ENCODE data around the gene ACADVL. TPM values are rescaled to one million over a fixed set of nuclear protein-coding genes. Genes with fewer than 3 reads are reported as not detected.

The ACADVL gene
- total RNA-seq, 1 experiment from 2014 or later: 245 TPM

DNA sequence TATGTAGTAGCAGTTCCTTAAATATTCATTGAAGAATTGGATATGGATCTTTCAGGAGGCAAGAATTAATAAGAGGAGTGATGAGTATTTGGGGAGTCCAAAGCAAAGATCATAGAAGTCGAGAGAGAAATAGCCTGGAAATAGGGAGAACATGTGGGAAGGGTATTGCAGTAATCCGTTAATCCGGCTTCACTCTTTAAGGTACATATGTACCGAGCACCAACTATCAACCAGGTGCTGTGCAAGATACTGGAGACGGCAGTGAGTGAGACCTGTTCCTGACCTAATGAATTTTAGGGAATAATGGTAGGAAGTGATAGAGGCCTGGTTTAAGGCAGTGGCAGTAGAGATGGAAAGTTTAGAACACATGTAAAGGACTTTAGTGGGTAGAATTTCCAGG, 33.3 kb downstream of the ACADVL start:
- DNase-seq: no peak
- Histone ChIP-seq H3K4me2 (ENCODE audit: low read depth, low read length, poor library complexity, severe bottlenecking) (peak overlapping the region; percentile 94), H3K9me3 (ENCODE audit: low read length) (no peaks in the 10 kb centered on the region), H3K79me2 (ENCODE audit: low read length) (peaks cover 54% of the 10 kb centered on the region), H3K27ac (ENCODE audit: low read length) (peak overlapping the region; percentile 80), H3K36me3 (ENCODE audit: insufficient read depth, low read length) (peaks cover 19% of the 10 kb centered on the region; the same call in 1 of the 2 replicates), H3K9ac (ENCODE audit: low read length) (peak overlapping the region; percentile 90), H2AFZ (ENCODE audit: low read length) (no peak overlapping the region), H3K27me3 (ENCODE audit: low read length) (no peaks in the 10 kb centered on the region), H4K20me1 (ENCODE audit: insufficient read depth, low read depth, low read length) (peaks cover 17% of the 10 kb centered on the region; the same call in 1 of the 2 replicates), H3K4me3 (ENCODE audit: low read length) (peak overlapping the region; percentile 90), H3K9me2 (replicated peaks; ENCODE audit: insufficient read depth, low read length) (no peaks in the 10 kb centered on the region), H3K4me1 (ENCODE audit: low read length) (peaks cover 27% of the 10 kb centered on the region)

DNA sequence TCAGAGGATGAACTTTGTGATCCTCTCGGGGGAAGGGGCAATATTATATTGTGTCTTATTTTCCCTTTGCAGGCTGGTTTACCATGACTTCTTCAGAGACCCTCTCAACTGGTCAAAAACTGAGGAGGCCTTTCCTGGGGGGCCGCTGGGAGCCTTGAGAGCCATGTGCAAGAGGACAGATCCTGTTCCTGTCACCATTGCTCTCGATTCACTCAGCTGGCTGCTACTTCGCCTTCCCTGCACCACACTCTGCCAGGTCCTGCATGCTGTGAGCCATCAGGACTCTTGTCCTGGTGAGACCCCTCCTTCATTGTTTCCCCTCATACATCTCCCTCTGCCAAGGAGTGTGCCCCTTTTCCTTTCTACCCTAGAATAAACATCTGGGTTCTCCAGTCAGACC, 34.8 kb downstream of the ACADVL start:
- H3K4me2 ChIP-seq (ENCODE audit: low read depth, low read length, poor library complexity, severe bottlenecking): no peak overlapping the region
- peaks cover 9% of the 10 kb centered on the region; the same call in 1 of the 2 replicates for H4K20me1 ChIP-seq (ENCODE audit: insufficient read depth, low read depth, low read length)
- no peaks in the 10 kb centered on the region for H3K9me2 ChIP-seq (replicated peaks; ENCODE audit: insufficient read depth, low read length)
- no peak overlapping the region for H3K4me3 ChIP-seq (ENCODE audit: low read length)
- no peaks in the 10 kb centered on the region for H3K27me3 ChIP-seq (ENCODE audit: low read length)
- no peak overlapping the region for H3K27ac ChIP-seq (ENCODE audit: low read length)
- H3K9ac ChIP-seq (ENCODE audit: low read length): no peak overlapping the region
- no peaks in the 10 kb centered on the region for H3K9me3 ChIP-seq (ENCODE audit: low read length)
- H3K4me1 ChIP-seq (ENCODE audit: low read length): peaks cover 17% of the 10 kb centered on the region
- H3K36me3 ChIP-seq (ENCODE audit: insufficient read depth, low read length): peaks cover 19% of the 10 kb centered on the region; the same call in 1 of the 2 replicates
- H3K79me2 ChIP-seq (ENCODE audit: low read length): peaks cover 39% of the 10 kb centered on the region
- no peak overlapping the region for H2AFZ ChIP-seq (ENCODE audit: low read length)
- DNase-seq: no peak

DNA sequence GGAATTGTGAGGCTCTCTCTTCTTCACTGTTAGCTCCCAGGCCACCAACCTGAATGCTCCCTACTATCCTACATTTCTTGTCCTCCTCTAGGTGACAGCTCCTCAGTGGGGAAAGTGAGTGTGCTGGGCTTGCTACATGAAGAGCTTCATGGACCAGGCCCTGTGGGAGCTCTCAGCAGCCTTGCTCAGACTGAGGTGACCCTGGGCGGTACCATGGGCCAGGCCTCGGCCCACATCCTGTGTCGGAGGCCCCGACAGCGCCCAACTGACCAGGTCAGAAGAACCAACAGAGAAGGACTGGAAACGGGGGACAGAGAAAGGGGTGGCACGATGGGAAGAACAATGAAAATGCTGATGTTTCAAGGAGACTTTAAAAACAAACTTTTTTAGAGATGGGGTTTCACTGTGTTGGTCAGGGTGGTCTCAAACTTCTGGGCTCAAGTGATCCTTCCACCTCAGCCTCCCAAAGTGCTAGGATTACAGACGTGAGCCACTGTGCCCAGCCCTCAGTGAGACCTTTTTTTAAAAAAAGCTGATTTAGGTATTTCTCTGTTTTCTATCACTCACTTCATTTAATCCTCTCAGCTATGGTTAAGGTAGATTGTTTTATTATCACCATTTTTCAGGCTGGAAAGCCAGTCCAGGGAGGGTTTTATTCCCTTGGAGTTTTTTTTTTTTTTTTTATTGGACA, 37.2 kb downstream of the ACADVL start:
- H2AFZ ChIP-seq (ENCODE audit: low read length): no peak overlapping the region
- H3K4me3 ChIP-seq (ENCODE audit: low read length): no peak overlapping the region
- no peaks in the 10 kb centered on the region for H4K20me1 ChIP-seq (ENCODE audit: insufficient read depth, low read depth, low read length)
- DNase-seq: no peak
- H3K27me3 ChIP-seq (ENCODE audit: low read length): no peaks in the 10 kb centered on the region
- no peak overlapping the region for H3K27ac ChIP-seq (ENCODE audit: low read length)
- no peak overlapping the region for H3K4me2 ChIP-seq (ENCODE audit: low read depth, low read length, poor library complexity, severe bottlenecking)
- peaks cover 20% of the 10 kb centered on the region for H3K79me2 ChIP-seq (ENCODE audit: low read length)
- no peaks in the 10 kb centered on the region for H3K9me3 ChIP-seq (ENCODE audit: low read length)
- H3K4me1 ChIP-seq (ENCODE audit: low read length): peaks cover 8% of the 10 kb centered on the region
- peaks cover 19% of the 10 kb centered on the region; the same call in 1 of the 2 replicates for H3K36me3 ChIP-seq (ENCODE audit: insufficient read depth, low read length)
- H3K9ac ChIP-seq (ENCODE audit: low read length): no peak overlapping the region
- H3K9me2 ChIP-seq (replicated peaks; ENCODE audit: insufficient read depth, low read length): no peaks in the 10 kb centered on the region

DNA sequence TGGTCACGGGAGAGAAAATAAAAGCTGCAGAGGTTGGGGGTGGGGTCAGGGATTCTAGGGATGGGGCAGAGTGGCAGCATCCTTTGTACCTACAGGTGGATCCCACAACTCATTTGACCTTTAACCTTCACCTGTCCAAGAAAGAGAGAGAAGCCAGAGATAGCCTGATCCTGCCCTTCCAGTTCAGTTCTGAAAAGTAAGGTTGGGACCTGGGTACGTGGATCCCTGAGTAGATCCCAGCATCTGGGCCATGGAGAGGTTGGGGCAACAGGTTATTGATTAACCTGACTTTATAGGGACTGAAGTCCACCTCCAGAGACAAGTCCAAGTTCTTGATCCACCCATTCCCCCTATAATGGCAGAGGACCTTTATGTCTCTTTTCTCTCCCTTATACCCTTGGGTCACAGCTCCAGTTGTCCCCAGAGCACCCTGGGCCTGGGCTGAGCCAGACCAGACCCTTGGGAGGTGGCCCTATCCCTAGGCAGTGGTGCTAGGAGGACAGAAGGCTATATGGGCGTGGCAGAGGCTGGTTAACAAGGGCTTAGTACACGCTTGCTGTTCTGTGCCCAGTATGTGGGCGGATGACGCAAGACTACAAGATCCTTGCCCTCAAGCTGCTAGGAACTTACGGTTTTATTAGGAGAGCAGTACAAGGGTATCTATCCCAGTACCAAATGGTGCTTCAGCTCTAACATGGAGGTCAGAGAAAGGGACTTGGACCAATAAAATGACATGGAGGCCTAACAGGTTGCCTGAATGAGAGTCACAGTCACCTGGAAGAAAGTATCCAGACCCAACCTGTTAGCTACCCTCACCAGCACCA, 39.2 kb downstream of the ACADVL start:
- Histone ChIP-seq H3K9ac (ENCODE audit: low read length) (no peak overlapping the region), H2AFZ (ENCODE audit: low read length) (no peak overlapping the region), H3K4me2 (ENCODE audit: low read depth, low read length, poor library complexity, severe bottlenecking) (no peak overlapping the region), H3K79me2 (ENCODE audit: low read length) (peaks cover 8% of the 10 kb centered on the region), H4K20me1 (ENCODE audit: insufficient read depth, low read depth, low read length) (no peaks in the 10 kb centered on the region), H3K27me3 (ENCODE audit: low read length) (no peaks in the 10 kb centered on the region), H3K36me3 (ENCODE audit: insufficient read depth, low read length) (peaks cover 19% of the 10 kb centered on the region; the same call in 1 of the 2 replicates), H3K4me1 (ENCODE audit: low read length) (no peaks in the 10 kb centered on the region), H3K9me2 (replicated peaks; ENCODE audit: insufficient read depth, low read length) (no peaks in the 10 kb centered on the region), H3K4me3 (ENCODE audit: low read length) (no peak overlapping the region), H3K27ac (ENCODE audit: low read length) (no peak overlapping the region), H3K9me3 (ENCODE audit: low read length) (no peaks in the 10 kb centered on the region)
- DNase-seq: no peak

DNA sequence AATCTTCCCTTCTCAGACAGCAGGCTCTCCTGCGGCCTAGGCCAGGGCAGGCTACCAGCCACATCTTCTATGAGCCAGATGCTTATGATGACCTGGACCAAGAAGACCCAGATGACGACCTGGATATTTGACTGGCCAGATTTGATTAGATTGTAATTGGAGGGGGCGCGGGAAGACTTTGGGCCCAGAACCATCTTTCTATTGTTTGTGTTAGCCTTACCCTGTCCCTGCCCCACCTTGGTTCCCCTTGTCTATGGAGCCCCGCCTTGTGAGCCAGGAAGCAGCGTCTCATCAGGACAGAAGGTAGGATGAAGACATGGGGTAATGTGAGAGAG, 39.8 kb downstream of the ACADVL start:
- Histone ChIP-seq H3K9me3 (ENCODE audit: low read length) (no peaks in the 10 kb centered on the region), H3K4me3 (ENCODE audit: low read length) (no peak overlapping the region), H3K4me1 (ENCODE audit: low read length) (no peaks in the 10 kb centered on the region), H2AFZ (ENCODE audit: low read length) (no peak overlapping the region), H3K79me2 (ENCODE audit: low read length) (peaks cover 2% of the 10 kb centered on the region; the same call in 1 of the 2 replicates), H3K9me2 (replicated peaks; ENCODE audit: insufficient read depth, low read length) (no peaks in the 10 kb centered on the region), H3K9ac (ENCODE audit: low read length) (no peak overlapping the region), H3K4me2 (ENCODE audit: low read depth, low read length, poor library complexity, severe bottlenecking) (no peak overlapping the region), H3K27me3 (ENCODE audit: low read length) (no peaks in the 10 kb centered on the region), H3K36me3 (ENCODE audit: insufficient read depth, low read length) (peaks cover 14% of the 10 kb centered on the region; the same call in 1 of the 2 replicates), H3K27ac (ENCODE audit: low read length) (no peak overlapping the region), H4K20me1 (ENCODE audit: insufficient read depth, low read depth, low read length) (no peaks in the 10 kb centered on the region)
- DNase-seq: no peak

DNA sequence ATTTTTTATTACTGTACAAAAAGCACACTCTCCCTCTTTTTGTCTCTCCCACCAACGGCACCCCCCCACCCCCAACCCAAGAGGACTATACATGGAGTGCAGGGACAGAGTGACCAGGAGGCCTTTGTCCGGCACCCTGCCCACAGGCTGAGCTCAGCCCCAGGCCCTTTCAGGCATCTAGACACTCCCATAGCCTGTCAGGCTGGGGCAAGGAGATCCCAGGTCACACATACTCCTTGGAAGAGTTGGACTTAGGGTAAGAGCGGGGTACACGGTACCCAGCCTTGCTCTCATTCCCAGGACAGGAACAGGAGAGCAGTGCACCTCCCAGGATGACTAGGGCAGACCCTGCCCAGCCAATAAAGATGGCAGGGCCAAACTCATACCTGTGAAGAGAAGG, 40.4 kb downstream of the ACADVL start:
- Histone ChIP-seq H3K27me3 (ENCODE audit: low read length) (no peaks in the 10 kb centered on the region), H4K20me1 (ENCODE audit: insufficient read depth, low read depth, low read length) (no peaks in the 10 kb centered on the region), H3K79me2 (ENCODE audit: low read length) (no peaks in the 10 kb centered on the region), H3K27ac (ENCODE audit: low read length) (no peak overlapping the region), H3K4me2 (ENCODE audit: low read depth, low read length, poor library complexity, severe bottlenecking) (no peak overlapping the region), H3K4me3 (ENCODE audit: low read length) (no peak overlapping the region), H3K4me1 (ENCODE audit: low read length) (no peaks in the 10 kb centered on the region), H2AFZ (ENCODE audit: low read length) (no peak overlapping the region), H3K9me3 (ENCODE audit: low read length) (no peaks in the 10 kb centered on the region), H3K9me2 (replicated peaks; ENCODE audit: insufficient read depth, low read length) (no peaks in the 10 kb centered on the region), H3K9ac (ENCODE audit: low read length) (no peak overlapping the region), H3K36me3 (ENCODE audit: insufficient read depth, low read length) (peaks cover 9% of the 10 kb centered on the region; the same call in 1 of the 2 replicates)
- DNase-seq: no peak

DNA sequence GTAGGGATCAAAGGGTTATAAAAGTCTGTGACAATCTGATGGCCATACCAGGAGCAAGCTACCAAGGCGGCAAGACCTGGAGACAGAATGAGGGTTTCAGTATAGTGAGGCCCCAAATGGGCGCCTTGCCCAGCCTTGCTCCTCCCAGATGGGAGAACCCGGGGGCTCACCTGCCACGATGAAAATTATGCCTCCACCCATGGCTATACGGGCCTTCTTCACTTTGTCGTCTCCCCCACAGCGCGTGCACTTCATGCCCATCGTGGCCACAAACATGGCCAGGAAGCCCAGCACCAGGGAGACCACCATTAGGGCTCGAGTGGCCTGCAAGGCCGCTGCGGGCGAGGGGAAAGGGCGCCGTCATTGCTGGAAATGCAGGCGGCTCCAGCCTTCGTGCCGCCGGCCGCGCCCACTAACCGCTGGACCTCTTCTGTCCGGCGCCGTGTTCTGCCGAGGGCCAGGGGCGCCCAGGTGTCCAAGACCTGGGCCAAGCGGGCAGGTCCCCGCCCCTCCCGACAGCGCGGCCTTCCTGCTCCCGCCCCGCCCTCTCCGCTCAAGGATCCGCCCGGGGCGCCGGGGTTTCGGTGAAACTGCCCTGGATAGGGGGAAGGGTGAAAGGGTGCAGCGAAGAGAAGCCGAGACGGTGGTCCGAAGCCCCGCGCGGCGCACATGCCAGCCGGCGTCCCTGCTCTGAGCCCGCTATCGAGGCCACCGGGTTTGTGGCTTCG, 41.1 kb downstream of the ACADVL start:
- H3K9me3 ChIP-seq (ENCODE audit: low read length): no peaks in the 10 kb centered on the region
- H3K9me2 ChIP-seq (replicated peaks; ENCODE audit: insufficient read depth, low read length): no peaks in the 10 kb centered on the region
- H3K4me1 ChIP-seq (ENCODE audit: low read length): no peaks in the 10 kb centered on the region
- H2AFZ ChIP-seq (ENCODE audit: low read length): no peak overlapping the region
- no peak overlapping the region for H3K4me3 ChIP-seq (ENCODE audit: low read length)
- no peak overlapping the region for H3K4me2 ChIP-seq (ENCODE audit: low read depth, low read length, poor library complexity, severe bottlenecking)
- H3K27me3 ChIP-seq (ENCODE audit: low read length): no peaks in the 10 kb centered on the region
- H3K9ac ChIP-seq (ENCODE audit: low read length): no peak overlapping the region
- no peak for DNase-seq
- no peaks in the 10 kb centered on the region for H4K20me1 ChIP-seq (ENCODE audit: insufficient read depth, low read depth, low read length)
- peaks cover 6% of the 10 kb centered on the region; the same call in 1 of the 2 replicates for H3K36me3 ChIP-seq (ENCODE audit: insufficient read depth, low read length)
- H3K79me2 ChIP-seq (ENCODE audit: low read length): no peaks in the 10 kb centered on the region
- no peak overlapping the region for H3K27ac ChIP-seq (ENCODE audit: low read length)
